DND-41 (cell line): Measurements from ENCODE around the gene KIF18B.

Source experiments
- ATAC-seq: fragments of 200-7000 bp; cut with Tn5 transposase; 3 replicates; pipeline ENCODE4 v1.9.1; 2021; ENCODE audit warnings: low read depth; ENCODE audit not compliant: insufficient read depth
- DNase-seq: peaks from one replicate; pipeline ENCODE4 v3.0.0-alpha.2; 2020
- H2AFZ ChIP-seq: 2 replicates; pipeline ENCODE4 v1.6.0; 2012; ENCODE audit warnings: low read depth, low read length
- H3K27ac ChIP-seq: 2 replicates; pipeline ENCODE4 v1.5.1; 2012; ENCODE audit warnings: low read length, inconsistent platforms
- H3K27me3 ChIP-seq: fragments of 200-600 bp; sonication (generic); 2 replicates; pipeline ENCODE4 v1.6.0; 2012; ENCODE audit warnings: low read length, mild to moderate bottlenecking, inconsistent platforms; ENCODE audit not compliant: insufficient read depth, poor library complexity
- H3K36me3 ChIP-seq: 2 replicates; pipeline ENCODE4 v1.5.1; 2012; ENCODE audit warnings: low read length, inconsistent platforms; ENCODE audit not compliant: insufficient read depth
- H3K4me1 ChIP-seq: 2 replicates; pipeline ENCODE4 v1.5.1; 2012; ENCODE audit warnings: mild to moderate bottlenecking, low read length; ENCODE audit not compliant: insufficient read depth
- H3K4me2 ChIP-seq: 2 replicates; pipeline ENCODE4 v1.6.0; 2012; ENCODE audit warnings: mild to moderate bottlenecking, moderate library complexity, low read length, inconsistent platforms; ENCODE audit not compliant: insufficient read depth
- H3K4me3 ChIP-seq, 2 experiments: fragments of 200-600 bp in 1 of 2; shearing (Covaris generic) in 1 of 2; 2 replicates each; pipeline ENCODE4 v1.5.1; 2012 to 2016; ENCODE audit warnings: inconsistent platforms in 2 of 2, low read length in 2 of 2, mild to moderate bottlenecking in 2 of 2, low read depth in 1 of 2, moderate library complexity in 1 of 2
- H3K79me2 ChIP-seq: 2 replicates; pipeline ENCODE4 v1.6.0; 2012; ENCODE audit warnings: low read length, inconsistent platforms; ENCODE audit not compliant: insufficient read depth
- H3K9ac ChIP-seq: 2 replicates; pipeline ENCODE4 v1.6.0; 2012; ENCODE audit warnings: low read depth, mild to moderate bottlenecking, inconsistent platforms, low read length, moderate library complexity
- H3K9me3 ChIP-seq: 2 replicates; pipeline ENCODE4 v1.5.1; 2012; ENCODE audit warnings: low read length, moderate library complexity, mild to moderate bottlenecking, inconsistent platforms; ENCODE audit not compliant: insufficient read depth, severe bottlenecking
- H4K20me1 ChIP-seq: 2 replicates; pipeline ENCODE4 v1.6.0; 2012; ENCODE audit warnings: low read length; ENCODE audit not compliant: insufficient read depth
- EZH2 ChIP-seq: IDR thresholded peaks from 3 replicates; pipeline ENCODE4 v1.6.1; 2012; ENCODE audit warnings: borderline replicate concordance, low read depth, mild to moderate bottlenecking, moderate library complexity, low read length, inconsistent platforms; ENCODE audit not compliant: severe bottlenecking
- TF ChIP-seq, protein P1 (sequence below): IDR thresholded peaks from 2 replicates; pipeline ENCODE4 v1.5.1; 2012; ENCODE audit warnings: borderline replicate concordance, low read length, moderate library complexity, mild to moderate bottlenecking; ENCODE audit not compliant: poor library complexity, severe bottlenecking; ENCODE audit errors: extremely low read depth

Gene KIF18B

DNA sequence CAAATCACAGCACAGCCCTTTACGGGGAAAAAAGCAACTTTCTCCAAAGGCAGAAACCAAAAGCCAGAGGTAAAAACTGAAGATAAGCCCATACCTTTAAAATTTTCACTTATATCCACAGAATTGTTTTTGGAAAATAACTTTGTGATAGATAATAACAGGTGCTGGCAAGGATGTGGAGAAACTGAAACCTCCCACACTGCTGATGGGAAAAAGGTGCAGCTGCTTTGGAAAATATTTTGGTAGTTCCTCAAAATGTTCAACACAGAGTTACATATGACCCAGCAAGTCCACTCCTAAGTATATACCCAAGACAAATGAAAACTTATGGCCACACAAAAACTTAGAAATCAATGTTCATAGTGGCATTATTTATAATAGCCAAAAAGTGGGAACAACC, 60.6 kb downstream of the KIF18B start:
- DNase-seq (no peak), ATAC-seq (no peak)
- Histone ChIP-seq H3K9ac (no peak overlapping the region), H3K4me2 (no peak overlapping the region), H2AFZ (no peak overlapping the region), H3K4me3 (no peak overlapping the region), H3K4me1 (0 out of 2 replicates have a peak, but pooled peaks cover 4% of the 10 kb centered on the region), H4K20me1 (peaks cover 45% of the 10 kb centered on the region), H3K9me3 (no peaks in the 10 kb centered on the region), H3K27ac (no peak overlapping the region), H3K27me3 (no peaks in the 10 kb centered on the region), H3K36me3 (peaks cover 89% of the 10 kb centered on the region), H3K79me2 (peaks cover 57% of the 10 kb centered on the region)
- no peak for TF ChIP-seq EZH2
- TF ChIP-seq, protein P1, sequence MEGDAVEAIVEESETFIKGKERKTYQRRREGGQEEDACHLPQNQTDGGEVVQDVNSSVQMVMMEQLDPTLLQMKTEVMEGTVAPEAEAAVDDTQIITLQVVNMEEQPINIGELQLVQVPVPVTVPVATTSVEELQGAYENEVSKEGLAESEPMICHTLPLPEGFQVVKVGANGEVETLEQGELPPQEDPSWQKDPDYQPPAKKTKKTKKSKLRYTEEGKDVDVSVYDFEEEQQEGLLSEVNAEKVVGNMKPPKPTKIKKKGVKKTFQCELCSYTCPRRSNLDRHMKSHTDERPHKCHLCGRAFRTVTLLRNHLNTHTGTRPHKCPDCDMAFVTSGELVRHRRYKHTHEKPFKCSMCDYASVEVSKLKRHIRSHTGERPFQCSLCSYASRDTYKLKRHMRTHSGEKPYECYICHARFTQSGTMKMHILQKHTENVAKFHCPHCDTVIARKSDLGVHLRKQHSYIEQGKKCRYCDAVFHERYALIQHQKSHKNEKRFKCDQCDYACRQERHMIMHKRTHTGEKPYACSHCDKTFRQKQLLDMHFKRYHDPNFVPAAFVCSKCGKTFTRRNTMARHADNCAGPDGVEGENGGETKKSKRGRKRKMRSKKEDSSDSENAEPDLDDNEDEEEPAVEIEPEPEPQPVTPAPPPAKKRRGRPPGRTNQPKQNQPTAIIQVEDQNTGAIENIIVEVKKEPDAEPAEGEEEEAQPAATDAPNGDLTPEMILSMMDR = no peak

DNA sequence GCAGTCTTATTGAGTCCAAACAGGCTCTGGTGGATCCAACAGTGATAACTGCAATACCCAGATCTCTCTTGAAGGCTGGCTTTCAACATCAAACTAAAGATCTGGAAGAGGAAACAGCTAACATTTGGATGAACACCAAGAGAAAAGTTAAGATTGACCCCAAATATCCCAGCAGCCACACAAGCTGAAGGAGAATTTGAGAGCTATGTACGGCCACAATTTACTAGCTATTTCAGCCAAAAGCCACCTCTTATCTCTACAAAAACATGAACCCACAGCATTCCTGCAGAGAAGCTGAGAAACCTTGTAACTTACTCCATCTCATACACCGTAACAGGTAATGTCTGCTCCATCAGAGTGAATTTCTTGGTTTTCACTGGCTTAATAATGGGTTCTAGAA, 62.6 kb downstream of the KIF18B start:
- Histone ChIP-seq H3K4me2 (no peak overlapping the region), H2AFZ (no peak overlapping the region), H3K9me3 (no peaks in the 10 kb centered on the region), H3K27me3 (no peaks in the 10 kb centered on the region), H3K79me2 (peaks cover 36% of the 10 kb centered on the region), H3K4me3 (no peak overlapping the region), H3K27ac (no peak overlapping the region), H4K20me1 (peaks cover 38% of the 10 kb centered on the region), H3K9ac (no peak overlapping the region), H3K4me1 (0 out of 2 replicates have a peak, but pooled peaks cover 4% of the 10 kb centered on the region), H3K36me3 (peaks cover 95% of the 10 kb centered on the region)
- ATAC-seq (no peak), DNase-seq (no peak)
- TF ChIP-seq, protein P1 = no peak
- TF ChIP-seq EZH2 = no peak

- ATAC-seq (no peak), DNase-seq (no peak)
- TF ChIP-seq, protein P1 = no peak
- no peak for TF ChIP-seq EZH2
- H3K36me3 ChIP-seq = peaks cover 98% of the 10 kb centered on the region
- no peak overlapping the region for H2AFZ ChIP-seq
- no peaks in the 10 kb centered on the region for H3K4me1 ChIP-seq
- no peak overlapping the region for H3K4me2 ChIP-seq
- no peak overlapping the region for H3K9ac ChIP-seq
- no peaks in the 10 kb centered on the region for H3K9me3 ChIP-seq
- H3K79me2 ChIP-seq = no peaks in the 10 kb centered on the region
- no peak overlapping the region for H3K27ac ChIP-seq
- no peaks in the 10 kb centered on the region for H3K27me3 ChIP-seq
- H4K20me1 ChIP-seq = 0 out of 2 replicates have a peak, but pooled peaks cover 6% of the 10 kb centered on the region
- no peak overlapping the region for H3K4me3 ChIP-seq
Measured at GRCh38 chr17:44881145-44881544, 66.4 kb downstream of the KIF18B start.

DNA sequence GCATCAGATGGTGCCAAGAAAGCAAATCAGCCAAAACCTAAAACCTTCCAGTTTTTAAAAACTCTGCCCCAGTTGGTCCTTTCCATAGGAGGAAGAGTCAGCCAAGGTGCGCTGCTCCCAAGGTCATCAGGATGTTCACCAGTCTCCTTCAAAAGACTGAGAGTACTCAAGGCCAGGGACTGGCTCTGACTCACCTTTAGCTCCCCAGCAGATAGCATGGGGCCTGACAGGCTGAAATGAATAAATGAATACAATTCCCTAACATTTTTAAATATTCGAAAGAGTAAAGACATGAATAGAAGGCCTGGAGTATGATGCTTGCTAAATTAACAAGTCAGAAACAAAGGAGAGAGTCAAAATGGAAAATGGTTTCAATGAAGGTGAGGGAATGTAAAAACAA, 67.5 kb downstream of the KIF18B start:
- H4K20me1 ChIP-seq = 0 out of 2 replicates have a peak, but pooled peaks cover 6% of the 10 kb centered on the region
- peaks cover 95% of the 10 kb centered on the region for H3K36me3 ChIP-seq
- H2AFZ ChIP-seq = no peak overlapping the region
- H3K9ac ChIP-seq = no peak overlapping the region
- no peak for ATAC-seq
- H3K4me1 ChIP-seq = no peaks in the 10 kb centered on the region
- TF ChIP-seq, protein P1 = no peak
- no peak for TF ChIP-seq EZH2
- no peak overlapping the region for H3K27ac ChIP-seq
- H3K27me3 ChIP-seq = no peaks in the 10 kb centered on the region
- H3K4me3 ChIP-seq = no peak overlapping the region
- no peaks in the 10 kb centered on the region for H3K9me3 ChIP-seq
- no peaks in the 10 kb centered on the region for H3K79me2 ChIP-seq
- no peak overlapping the region for H3K4me2 ChIP-seq
- DNase-seq = no peak
